Effector memory CD8-positive, alpha-beta T cell (primary cell): ENCODE results near the gene ALPG.
"Not testable (repeated sequence)": the region's sequence is repeated elsewhere in the genome, so short reads cannot be mapped to it uniquely, and the experiment has no call there.

Experiments used
- ATAC-seq: fragments of 150-1000 bp; cut with Tn5 transposase; replicated peaks from 2 replicates; pipeline ENCODE4 v1.10.0; 2021; ENCODE audit warnings: mild to moderate bottlenecking, moderate library complexity
- DNase-seq, 3 experiments: peaks; one replicate each; pipeline ENCODE4 v3.0.0; 2021
- H3K27ac Mint-ChIP-seq, 2 donors: one replicate each; pipeline ENCODE4 v1.8.0; 2022; ENCODE audit warnings: mild to moderate bottlenecking in 2 of 2, mixed read lengths in 2 of 2, moderate library complexity in 2 of 2
- H3K27me3 Mint-ChIP-seq, 2 donors: one replicate each; pipeline ENCODE4 v1.8.0; 2022; ENCODE audit warnings: mixed read lengths in 2 of 2
- H3K36me3 Mint-ChIP-seq: one replicate; pipeline ENCODE4 v1.8.0; 2022; ENCODE audit warnings: mild to moderate bottlenecking, moderate library complexity, mixed read lengths; ENCODE audit not compliant: insufficient read depth
- H3K4me1 Mint-ChIP-seq, 2 donors: one replicate each; pipeline ENCODE4 v1.8.0; 2022; ENCODE audit warnings: low read depth in 2 of 2, mixed read lengths in 2 of 2
- H3K4me3 Mint-ChIP-seq, 2 donors: one replicate each; pipeline ENCODE4 v1.8.0; 2022; ENCODE audit warnings: mild to moderate bottlenecking in 2 of 2, mixed read lengths in 2 of 2, moderate library complexity in 2 of 2
- H3K9me3 Mint-ChIP-seq, 2 donors: one replicate each; pipeline ENCODE4 v1.8.0; 2022; ENCODE audit warnings: mixed read lengths in 2 of 2

The ALPG gene

DNA sequence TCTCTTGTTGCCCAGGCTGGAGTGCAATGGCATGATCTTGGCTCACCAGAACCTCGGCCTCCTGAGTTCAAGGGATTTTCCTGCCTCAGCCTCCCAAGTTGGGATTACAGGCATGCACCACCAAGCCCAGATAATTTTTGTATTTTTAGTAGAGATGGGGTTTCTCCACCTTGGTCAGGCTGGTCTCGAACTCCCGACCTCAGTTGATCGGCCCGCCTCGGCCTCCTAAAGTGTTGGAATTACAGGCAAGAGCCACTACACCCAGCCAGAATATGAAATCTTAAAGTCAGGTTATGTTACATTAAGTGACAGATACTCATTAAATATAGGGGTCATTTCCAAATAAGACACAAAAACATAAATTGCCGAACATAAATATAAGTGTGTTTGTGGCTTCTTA lies 12.2 kb upstream of the ALPG start:
- H3K36me3 Mint-ChIP-seq, H3K27ac Mint-ChIP-seq: not testable (repeated sequence)
- H3K27me3 Mint-ChIP-seq: peaks cover 32 to 39% of the 10 kb centered on the region in 2 donors

DNA sequence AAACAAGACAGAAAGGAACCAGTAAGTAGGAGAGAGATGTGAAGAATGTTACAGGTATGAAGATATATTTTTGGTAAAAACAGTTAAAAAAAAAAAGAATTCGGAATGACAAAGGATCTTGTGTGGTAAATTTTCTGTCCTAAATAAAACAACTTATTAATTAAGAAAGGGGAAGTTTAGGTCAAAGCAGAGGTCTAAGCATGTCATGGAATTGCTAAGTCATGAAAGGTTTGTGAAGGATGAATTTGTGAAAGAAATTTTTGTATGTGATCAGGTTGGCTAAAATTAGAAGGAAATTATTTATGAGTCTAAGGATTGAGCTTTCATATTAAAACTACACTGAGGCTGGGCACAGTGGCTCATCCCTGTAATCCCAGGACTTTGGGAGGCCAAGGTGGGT lies 11.1 kb upstream of the ALPG start:
- peaks cover 30 to 39% of the 10 kb centered on the region in 2 donors for H3K27me3 Mint-ChIP-seq
- no peak overlapping the region for H3K4me3 Mint-ChIP-seq
- no peaks in the 10 kb centered on the region for H3K9me3 Mint-ChIP-seq
- H3K27ac Mint-ChIP-seq: no peak overlapping the region
- no peaks in the 10 kb centered on the region for H3K4me1 Mint-ChIP-seq
- DNase-seq (no peak), ATAC-seq (no peak)
- H3K36me3 Mint-ChIP-seq: no peaks in the 10 kb centered on the region

More for the DNA sequence above, 12.2 kb upstream of the ALPG start:
- not testable (repeated sequence) for H3K4me3 Mint-ChIP-seq, ATAC-seq, DNase-seq, H3K9me3 Mint-ChIP-seq, H3K4me1 Mint-ChIP-seq

DNA sequence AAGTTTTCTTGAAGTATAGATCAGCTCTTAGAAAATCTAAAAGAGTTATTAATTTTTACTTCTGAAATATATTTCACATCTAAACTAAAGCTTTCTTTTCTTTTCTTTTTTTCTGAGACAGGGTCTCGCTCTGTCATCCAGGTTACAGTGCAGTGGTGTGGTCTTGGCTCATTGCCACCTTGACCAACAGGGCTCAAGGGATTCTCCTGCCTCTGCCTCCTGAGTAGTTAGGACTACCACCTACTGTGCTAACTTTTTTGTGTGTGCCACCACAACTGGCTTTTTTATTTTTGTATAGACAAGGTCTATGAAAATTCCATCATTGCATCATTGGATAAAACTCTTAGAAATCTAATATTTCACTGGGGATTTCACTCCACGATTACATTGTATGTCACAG lies 10.0 kb upstream of the ALPG start:
- Mint-ChIP-seq H3K27ac (no peak overlapping the region), H3K36me3 (no peaks in the 10 kb centered on the region), H3K4me1 (no peaks in the 10 kb centered on the region), H3K9me3 (no peaks in the 10 kb centered on the region), H3K4me3 (no peak overlapping the region), H3K27me3 (peaks cover 28 to 34% of the 10 kb centered on the region in 2 donors)
- ATAC-seq (no peak), DNase-seq (no peak)

DNA sequence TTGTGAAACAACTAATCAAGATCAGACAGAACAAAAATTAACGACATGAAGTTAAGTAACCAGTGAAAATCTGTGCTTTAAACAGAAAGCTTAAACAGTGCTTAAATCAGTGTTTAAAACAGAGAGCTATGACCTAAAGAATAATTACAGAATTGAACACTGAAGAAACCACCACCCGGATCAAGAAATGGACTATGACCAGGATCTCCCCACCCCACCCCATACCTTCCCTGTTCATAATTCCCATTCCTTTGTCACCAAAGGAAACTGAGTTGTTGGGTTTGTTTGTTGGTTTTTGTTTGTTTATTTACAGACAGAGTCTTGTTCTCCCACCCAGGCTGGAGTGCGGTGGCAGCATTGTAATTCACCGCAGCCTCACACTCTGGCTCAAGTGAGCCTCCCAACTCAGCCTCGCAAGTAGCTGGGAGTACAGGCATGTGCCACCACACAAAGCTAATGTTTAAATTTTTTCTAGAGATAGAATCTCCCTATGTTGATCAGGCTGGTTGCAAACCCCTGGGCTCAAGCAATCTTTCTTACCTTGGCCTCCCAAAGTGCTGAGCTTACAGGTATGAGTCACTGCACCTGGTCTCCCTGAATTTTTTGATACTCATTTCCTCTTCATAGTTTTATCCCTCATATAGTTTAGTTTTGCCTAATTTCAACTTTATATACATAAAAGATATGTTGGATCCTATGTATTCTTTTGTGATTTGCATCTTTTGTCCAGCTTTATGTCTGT lies 8.2 kb upstream of the ALPG start:
- H3K36me3 Mint-ChIP-seq: no peaks in the 10 kb centered on the region
- no peak overlapping the region for H3K27ac Mint-ChIP-seq
- H3K4me1 Mint-ChIP-seq: no peaks in the 10 kb centered on the region
- peaks cover 31 to 34% of the 10 kb centered on the region in 2 donors for H3K27me3 Mint-ChIP-seq
- H3K4me3 Mint-ChIP-seq: no peak overlapping the region
- DNase-seq (no peak), ATAC-seq (no peak)
- no peaks in the 10 kb centered on the region for H3K9me3 Mint-ChIP-seq

DNA sequence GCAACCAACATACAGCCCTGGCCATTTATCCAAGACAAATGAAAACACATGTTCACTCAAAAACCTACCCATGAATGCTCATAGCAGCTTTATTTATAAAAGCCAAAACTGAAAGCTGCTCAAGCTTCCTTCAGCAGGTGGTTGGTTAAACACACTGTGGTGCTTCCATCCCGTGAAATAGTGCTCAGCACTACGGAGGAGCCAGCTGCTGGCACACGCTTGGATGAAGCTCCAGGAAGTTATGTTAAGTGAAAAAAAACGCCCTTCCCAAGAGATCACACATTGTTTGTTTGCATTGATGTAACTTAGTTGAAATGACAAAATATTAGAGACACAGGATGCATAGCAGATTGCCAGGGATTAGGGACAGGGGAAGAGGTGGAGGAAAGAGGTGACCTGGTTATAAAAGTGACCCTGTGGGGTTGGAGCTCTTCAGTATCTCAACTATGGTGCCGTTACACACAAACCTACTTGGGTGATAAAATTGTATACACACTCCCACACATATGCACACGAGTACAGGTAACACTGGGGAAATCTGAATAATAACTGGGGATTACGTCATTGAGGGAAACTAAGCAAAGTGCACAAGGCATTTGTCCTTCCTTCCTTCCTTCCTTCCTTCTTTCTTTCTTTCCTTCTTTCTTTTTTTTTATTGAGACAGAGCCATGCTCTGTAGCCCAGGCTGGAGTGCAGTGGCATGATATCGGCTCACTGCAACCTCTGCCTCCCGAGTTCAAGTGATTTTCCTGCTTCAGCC lies 6.2 kb upstream of the ALPG start:
- Mint-ChIP-seq H3K4me3 (no peak overlapping the region), H3K36me3 (no peaks in the 10 kb centered on the region), H3K27me3 (peaks cover 28 to 34% of the 10 kb centered on the region in 2 donors), H3K27ac (no peak overlapping the region), H3K4me1 (no peaks in the 10 kb centered on the region), H3K9me3 (no peaks in the 10 kb centered on the region)
- DNase-seq (no peak), ATAC-seq (no peak)

DNA sequence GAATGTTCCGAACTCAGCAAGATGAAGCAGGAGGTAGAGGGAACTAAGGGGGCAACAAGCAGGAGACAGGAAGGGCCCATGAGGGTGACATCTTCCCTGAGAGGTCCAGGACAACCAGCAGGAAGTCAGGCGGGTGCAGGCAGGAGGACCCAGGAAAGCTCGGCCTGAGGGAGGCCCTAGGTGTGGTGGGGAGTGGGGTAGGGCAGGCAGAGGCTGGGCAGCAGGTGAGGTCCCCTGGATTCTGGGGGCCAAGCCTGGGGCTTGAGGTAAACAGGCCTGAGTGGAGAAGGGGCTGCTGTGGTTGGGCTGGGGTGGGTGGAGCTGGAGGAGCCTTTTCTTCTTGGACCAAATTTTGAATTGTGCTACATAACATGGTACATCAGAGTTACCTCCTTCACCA lies 4.1 kb upstream of the ALPG start:
- Mint-ChIP-seq H3K4me3 (no peak overlapping the region), H3K27ac (no peak overlapping the region), H3K36me3 (no peaks in the 10 kb centered on the region), H3K4me1 (no peaks in the 10 kb centered on the region), H3K27me3 (peaks cover 19 to 25% of the 10 kb centered on the region in 2 donors), H3K9me3 (no peaks in the 10 kb centered on the region)
- no peak for ATAC-seq
- no peak for DNase-seq

DNA sequence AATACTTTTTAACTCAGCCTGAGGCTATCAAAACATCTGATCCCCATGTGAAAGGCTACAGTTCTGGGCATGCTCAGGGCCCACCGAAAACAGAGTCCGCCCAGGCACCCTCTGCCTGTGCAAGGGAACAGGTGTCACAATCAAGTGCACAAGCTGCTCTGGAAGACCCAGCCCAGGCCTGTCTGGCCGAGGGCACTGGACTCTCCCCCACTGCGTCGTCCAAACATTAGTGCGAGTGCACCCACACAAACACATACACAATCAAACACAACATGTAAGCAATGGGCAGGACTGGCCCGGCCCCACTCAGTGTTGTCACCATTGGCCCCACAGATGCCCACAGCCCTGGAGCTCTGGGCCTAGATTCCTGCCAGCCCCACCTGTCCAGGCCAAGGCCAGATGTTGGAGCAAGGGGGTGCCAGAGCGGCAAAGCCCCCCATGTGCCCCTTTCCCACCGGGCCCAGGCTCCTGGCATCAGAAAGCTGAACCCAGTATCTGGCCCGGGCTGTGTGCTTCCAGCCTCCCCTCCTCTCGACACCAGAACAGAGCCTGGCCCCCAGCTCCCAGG lies 617 bp upstream of the ALPG start:
- Mint-ChIP-seq H3K27ac (no peak overlapping the region), H3K4me3 (no peak overlapping the region), H3K36me3 (no peaks in the 10 kb centered on the region), H3K27me3 (peaks cover 20 to 23% of the 10 kb centered on the region in 2 donors), H3K4me1 (no peaks in the 10 kb centered on the region), H3K9me3 (no peaks in the 10 kb centered on the region)
- DNase-seq (no peak), ATAC-seq (no peak)

DNA sequence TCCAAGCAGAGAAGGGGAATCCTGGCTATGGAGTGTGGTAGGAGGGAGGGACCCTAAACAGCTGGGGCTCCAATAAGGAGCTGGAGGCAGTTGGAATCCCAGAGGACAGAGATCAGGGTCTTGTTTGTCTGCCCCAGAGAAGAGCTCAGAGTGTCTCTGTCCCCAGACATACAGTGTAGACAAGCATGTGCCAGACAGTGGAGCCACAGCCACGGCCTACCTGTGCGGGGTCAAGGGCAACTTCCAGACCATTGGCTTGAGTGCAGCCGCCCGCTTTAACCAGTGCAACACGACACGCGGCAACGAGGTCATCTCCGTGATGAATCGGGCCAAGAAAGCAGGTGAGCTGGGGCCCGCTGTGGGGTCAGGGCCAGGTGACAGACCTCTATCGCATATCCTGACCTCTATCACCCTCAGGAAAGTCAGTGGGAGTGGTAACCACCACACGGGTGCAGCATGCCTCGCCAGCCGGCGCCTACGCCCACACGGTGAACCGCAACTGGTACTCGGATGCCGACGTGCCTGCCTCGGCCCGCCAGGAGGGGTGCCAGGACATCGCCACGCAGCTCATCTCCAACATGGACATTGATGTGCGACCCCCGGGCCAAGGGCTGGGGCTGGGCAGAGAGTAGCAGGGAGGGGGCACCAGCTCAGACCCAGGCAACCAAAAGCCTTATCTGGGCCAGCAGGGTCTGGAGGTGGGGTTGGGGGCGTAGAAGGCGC lies 945 bp downstream of the ALPG start:
- ATAC-seq, H3K4me1 Mint-ChIP-seq: not testable (repeated sequence)

DNA sequence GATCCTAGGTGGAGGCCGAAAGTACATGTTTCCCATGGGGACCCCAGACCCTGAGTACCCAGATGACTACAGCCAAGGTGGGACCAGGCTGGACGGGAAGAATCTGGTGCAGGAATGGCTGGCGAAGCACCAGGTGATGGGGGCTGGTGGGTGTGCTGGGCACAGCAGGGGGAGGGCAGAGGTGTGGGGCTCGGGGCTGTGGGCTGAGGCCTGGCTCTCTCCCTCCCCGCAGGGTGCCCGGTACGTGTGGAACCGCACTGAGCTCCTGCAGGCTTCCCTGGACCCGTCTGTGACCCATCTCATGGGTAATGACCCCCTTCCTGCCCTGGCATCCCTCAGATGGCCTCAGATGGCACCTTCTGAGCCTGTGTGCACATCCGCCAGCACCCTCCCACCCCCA lies 1.6 kb downstream of the ALPG start:
- ATAC-seq, DNase-seq, H3K4me1 Mint-ChIP-seq, H3K9me3 Mint-ChIP-seq, H3K36me3 Mint-ChIP-seq, H3K27ac Mint-ChIP-seq, H3K4me3 Mint-ChIP-seq: not testable (repeated sequence)
- peaks cover 17 to 29% of the 10 kb centered on the region in 2 donors for H3K27me3 Mint-ChIP-seq

More for the DNA sequence above, 945 bp downstream of the ALPG start:
- not testable (repeated sequence) for DNase-seq, H3K36me3 Mint-ChIP-seq, H3K9me3 Mint-ChIP-seq, H3K4me3 Mint-ChIP-seq, H3K27ac Mint-ChIP-seq
- H3K27me3 Mint-ChIP-seq: peaks cover 21 to 24% of the 10 kb centered on the region in 2 donors

DNA sequence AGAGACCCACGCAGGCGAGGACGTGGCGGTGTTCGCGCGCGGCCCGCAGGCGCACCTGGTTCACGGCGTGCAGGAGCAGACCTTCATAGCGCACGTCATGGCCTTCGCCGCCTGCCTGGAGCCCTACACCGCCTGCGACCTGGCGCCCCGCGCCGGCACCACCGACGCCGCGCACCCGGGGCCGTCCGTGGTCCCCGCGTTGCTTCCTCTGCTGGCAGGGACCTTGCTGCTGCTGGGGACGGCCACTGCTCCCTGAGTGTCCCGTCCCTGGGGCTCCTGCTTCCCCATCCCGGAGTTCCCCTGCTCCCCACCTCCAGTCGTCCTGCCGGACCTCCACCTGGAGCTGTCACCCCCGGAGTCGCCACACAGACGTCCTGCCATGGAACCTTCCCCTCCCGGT lies 3.0 kb downstream of the ALPG start:
- not testable (repeated sequence) for H3K36me3 Mint-ChIP-seq, ATAC-seq

DNA sequence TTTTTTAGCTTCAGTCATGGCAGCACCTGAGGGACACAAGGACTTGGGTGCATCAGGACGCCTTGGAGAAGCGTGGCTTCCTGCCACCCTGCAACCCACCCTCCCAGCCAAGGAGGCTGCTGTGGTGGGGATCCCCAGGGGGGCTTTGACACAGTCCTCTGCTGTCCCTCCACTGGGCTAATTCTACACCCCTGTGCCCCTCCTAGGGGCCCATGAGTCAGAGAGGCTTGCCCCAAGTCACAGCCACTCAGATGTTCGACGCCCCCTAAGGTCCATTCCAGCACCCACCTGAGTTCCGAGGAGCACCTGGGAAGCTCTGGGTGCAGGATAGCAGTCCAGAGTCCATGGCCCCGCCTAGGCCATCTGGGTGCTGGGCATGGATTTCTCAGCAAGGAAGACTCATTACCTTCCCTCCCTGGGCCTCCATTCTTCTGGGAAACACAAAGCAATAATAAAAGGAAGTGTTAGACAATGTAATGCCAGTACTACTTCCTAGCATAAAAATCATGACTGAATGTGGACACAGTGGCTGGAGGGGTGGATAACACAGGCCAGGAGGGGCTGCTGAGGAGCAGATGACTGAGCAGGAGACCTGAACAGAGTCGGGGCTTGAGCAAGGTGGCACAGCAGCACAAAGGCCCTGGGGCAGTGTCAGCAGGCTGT lies 3.7 kb downstream of the ALPG start:
- no peaks in the 10 kb centered on the region for H3K9me3 Mint-ChIP-seq
- H3K4me3 Mint-ChIP-seq: no peak overlapping the region
- DNase-seq (no peak), ATAC-seq (no peak)
- no peak overlapping the region for H3K27ac Mint-ChIP-seq
- peaks cover 4 to 8% of the 10 kb centered on the region in 2 donors for H3K4me1 Mint-ChIP-seq
- peaks cover 24 to 46% of the 10 kb centered on the region in 2 donors for H3K27me3 Mint-ChIP-seq
- no peaks in the 10 kb centered on the region for H3K36me3 Mint-ChIP-seq

More for the DNA sequence above, 3.0 kb downstream of the ALPG start:
- DNase-seq, H3K9me3 Mint-ChIP-seq, H3K4me3 Mint-ChIP-seq, H3K4me1 Mint-ChIP-seq, H3K27ac Mint-ChIP-seq: not testable (repeated sequence)
- H3K27me3 Mint-ChIP-seq: peaks cover 22 to 41% of the 10 kb centered on the region in 2 donors

DNA sequence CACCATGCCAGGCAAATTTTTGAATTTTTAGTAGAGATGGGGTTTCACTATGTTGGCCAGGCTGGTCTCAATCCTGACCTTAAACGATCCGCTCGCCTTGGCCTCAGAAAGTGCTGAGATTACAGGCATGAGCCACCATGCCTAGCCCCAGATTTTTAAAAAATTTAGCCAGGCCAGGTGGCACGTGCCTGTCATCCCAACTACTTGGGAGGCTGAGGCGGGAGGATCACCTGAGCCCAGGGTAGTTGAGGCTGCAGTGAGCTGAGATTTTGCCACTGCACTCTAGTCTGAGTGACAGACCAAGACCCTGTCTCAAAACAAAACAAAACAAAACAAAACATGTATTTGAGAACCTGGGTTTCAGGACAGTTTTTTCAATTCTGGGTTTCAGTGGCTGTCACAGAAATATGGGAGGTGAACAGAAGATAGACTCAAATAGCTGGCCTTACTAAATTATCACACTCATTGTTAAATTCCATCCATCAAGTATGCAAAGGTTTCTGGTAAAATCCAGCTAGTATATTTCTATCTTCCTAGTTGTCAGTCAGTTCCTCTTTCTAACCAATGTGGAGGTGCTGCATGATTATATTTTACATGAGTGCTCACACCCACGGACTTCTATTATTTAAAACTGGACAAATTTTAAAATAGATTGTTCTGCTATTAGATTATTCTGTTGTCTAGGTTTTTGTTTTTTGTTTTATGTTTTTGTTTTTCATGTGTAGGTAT lies 5.4 kb downstream of the ALPG start:
- no peak for DNase-seq
- H3K4me3 Mint-ChIP-seq: no peak overlapping the region
- H3K36me3 Mint-ChIP-seq: no peaks in the 10 kb centered on the region
- no peak overlapping the region for H3K27ac Mint-ChIP-seq
- H3K4me1 Mint-ChIP-seq: peaks cover 4 to 8% of the 10 kb centered on the region in 2 donors
- H3K27me3 Mint-ChIP-seq: peaks cover 31 to 63% of the 10 kb centered on the region in 2 donors
- no peak for ATAC-seq
- no peaks in the 10 kb centered on the region for H3K9me3 Mint-ChIP-seq
